Stromal cell of bone marrow (primary cell): ENCODE data around the gene TRIM52.

ENCODE experiments used
- DNase-seq: peaks from one replicate; pipeline ENCODE4 v3.0.0-alpha.2; 2012; ENCODE audit warnings: low read depth

TRIM52 gene

DNA sequence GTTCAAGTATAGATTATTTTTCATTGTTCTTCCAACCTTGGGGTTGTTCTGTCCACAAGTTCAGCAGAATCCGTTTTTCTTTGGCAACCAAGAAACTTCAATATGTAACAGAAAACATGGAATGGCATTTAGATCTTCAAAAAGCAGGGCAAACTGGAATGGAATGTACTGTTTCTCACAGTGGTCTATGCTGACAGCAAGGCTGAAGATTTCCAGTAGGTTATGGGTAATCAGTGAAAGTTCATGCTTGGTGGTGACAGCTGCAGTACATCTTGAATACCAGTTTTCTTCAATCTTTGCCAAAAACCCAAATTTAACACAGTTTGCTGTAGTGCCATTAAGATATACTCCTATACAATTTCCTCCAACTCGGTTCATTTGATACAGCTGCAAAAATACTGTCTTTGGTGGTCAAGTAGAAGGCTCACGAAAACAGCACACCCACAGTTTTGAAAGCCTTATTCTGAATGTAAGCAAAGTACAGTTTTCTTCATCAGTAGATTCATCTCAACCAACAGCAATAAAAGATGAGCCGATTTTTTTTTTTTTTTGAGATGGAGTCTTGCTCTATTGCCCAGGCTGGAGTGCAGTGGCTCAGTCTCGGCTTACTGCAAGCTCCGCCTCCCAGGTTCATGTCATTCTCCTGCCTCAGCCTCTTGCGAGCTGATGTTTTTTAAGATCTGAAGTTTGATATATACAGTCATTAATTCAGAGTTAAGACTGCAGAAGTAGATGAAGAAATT, 4.9 kb downstream of the TRIM52 start:
- DNase-seq = no peak

DNA sequence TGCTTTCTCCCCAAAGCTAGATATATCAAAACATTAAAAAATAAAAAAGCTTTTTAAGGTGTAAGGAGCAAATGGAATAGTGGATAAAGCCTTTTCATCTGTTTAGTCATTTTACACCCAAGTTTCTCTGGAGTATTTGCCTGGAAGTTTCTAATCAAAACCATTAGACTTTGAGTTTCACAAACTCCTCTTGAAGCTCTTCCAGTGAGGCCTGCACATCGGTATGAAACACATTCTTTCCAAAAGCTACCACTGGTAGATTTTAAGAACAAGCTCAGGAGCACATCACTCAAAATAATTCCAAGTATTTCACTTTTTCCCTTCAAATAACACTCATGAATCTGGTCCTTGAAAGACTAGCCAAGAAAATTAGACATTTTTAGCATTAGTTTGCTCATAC, 5.7 kb downstream of the TRIM52 start:
- DNase-seq = no peak

DNA sequence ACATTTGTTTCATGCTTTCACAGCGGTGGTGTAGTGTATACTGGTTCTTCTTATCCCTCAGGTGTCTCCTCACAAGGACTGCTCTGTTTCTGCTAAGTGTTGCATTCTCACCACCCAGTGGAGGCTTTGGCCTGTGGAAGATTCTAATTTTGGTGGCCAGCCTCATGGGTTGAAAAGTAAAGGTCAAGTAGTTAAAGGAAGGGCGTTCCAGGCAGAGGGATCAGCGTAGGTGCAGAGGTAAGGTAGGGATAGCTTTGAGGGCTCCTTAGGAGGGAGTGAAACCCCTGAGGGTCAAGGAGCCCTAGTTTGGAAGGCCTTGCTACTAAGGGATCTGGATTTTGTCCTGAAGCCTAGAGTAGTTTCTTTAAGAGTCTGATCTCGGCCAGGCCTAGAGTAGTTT, 12.7 kb downstream of the TRIM52 start:
- no peak for DNase-seq

DNA sequence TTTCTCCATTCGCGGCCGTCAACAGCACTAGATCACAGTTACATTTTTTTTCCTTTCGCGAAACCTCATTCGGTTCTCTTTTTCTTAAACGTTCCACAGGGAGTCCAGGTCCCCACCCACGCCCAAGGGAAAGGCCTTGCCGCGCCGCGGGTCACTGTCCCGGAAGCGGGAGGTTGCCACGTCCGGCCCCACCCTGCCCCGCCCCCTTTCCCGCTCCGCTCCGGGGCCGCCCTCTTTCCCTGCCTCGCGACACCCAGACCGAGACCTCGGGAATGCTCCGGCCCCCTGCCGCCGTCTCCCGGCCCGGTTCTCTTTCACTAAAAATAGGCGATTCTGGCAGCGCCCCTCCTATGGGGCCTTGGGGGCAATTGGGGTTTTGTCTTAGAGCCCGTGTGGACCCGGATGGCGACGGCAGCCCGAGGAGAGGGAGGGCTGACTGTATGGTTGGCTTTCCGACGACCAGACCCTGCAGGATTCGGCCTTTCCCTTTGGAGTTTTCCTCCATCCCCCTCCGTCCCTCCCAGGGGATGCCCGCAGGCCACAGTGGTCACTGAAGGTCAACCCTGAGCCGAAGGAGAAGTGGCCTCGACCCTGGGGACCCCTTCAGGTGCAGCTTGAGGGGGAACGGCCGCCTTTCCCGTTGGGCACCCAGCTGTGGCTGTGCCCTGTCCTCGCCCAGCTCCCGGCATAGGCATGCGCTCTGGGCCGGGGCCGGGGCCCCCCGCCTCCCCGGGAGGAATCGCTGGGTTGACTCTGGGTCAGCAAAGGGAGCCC, 14.5 kb downstream of the TRIM52 start:
- peak; percentile 79 for DNase-seq

DNA sequence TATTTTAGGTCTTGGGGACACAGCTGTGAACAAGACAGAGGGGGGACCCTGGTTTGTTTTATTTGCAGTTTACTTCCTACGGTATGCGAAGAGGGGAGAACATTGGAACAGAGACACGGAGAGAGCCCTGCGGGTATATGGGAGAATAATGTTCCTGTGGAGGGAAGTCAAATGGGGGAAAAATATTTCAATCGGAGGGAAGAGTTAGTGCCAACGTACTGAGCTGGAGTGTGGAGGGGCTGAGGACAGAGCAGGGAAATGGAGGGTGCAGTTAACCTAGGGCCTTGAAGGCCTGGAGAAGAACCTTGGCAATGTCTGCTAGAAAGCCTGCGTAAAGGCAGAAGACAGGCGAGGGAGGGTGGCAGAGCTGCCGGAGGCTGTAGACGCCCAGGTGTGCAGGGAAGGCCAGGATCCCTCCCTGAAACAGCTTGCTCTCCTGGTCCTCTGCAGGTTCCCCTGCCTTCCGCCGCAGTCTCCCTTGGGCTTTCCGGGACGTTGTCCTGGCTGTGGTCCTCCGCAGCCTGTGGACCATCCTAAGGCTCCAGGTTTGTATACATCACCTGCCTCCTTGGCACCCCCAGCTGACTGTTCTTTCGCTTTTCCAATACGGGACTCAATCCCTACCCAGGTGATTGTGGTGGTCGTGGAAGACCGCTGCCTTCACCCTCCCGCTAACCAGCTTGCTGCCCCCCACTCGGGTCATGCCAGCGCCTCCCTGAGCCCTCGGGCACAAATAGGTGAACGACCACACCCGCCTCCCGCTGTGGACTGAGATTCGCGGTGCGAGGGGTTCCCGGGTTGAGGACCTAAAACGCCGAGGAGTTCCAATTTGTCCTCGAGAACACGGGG, 15.3 kb downstream of the TRIM52 start:
- no peak for DNase-seq

DNA sequence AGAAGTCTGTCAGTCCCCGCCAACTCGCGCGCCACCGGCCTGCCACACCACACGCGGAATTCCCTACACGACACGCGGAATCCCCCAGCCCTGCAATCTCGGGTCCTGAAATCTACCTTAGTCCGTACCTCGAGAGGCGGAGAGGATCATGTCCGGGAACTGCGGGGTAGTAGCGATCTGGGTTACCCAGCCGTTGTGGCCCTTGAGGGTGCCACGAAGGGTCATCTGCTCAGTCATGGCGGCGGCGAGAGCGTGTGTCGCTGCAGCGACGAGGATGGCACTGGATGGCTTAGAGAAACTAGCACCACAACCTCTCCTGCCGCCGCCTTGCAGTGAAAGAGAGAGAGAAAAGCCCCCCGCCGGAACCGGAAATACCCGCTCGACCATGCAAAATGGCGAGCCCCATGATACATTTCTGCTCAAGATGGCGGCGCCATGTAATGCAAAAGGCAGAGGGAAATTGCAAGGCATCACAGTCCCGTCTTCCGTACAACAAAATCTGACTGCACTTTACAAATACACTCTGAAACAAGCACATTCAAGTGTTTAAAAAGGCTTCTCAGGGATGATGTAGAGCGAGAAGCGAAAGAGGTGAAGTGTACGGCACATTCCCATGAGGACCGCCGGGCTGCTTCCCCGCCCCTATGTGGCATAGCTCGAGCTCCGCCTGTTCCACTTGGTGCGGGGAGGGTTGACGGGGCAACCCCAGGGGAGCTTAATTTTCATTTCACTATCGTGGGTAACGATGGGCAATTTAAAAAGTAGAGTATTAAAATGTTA, 17.2 kb downstream of the TRIM52 start, which contains the start of gene RACK1:
Gene RACK1 (minus strand): TSS at position 343 of the 780 bp plus-strand sequence. CDS start 106 bp downstream, at position 237.
- DNase-seq = peak; percentile 80

DNA sequence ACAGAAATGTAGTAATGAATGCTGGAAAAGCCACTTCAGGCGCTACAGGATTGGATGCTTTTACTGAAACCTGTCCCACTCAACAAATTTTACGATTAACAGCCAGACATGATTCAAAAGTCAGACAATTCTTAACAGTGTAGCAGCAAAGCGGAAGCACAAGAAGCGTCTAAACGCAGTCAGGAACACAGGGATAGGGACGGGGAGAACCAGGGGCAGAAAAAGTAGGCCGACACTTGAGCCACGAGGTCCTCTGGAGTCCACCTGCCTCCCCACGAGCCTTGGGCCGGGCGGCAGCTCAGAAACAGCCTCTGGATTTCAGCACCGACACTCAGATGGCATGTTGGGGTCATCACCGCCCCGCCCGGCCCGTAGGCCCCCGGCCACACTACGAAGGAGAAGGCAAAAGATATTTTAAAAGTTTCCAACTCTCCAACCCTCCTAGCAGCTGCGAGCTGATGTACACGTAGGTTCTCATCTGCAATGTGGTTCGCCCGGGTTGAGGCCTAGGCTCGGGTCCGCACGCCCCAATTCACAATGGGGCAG, 17.9 kb downstream of the TRIM52 start:
- DNase-seq = no peak

DNA sequence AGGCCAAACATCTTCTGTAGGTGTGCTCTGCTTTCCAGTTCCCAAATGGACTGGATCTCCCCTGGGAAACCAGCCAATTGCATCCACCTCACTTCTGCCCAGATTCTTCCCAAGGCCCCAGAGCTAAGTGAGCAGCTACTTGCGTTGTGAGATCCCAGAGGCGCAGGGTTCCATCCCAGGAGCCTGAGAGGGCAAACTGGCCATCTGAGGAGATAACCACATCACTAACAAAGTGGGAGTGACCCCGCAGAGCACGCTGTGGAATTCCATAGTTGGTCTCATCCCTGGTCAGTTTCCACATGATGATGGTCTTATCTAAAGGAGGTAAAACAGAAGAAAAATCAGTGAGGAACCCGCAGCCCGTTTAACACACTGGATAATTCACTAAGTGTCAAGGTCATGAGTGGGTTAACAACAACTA, 18.9 kb downstream of the TRIM52 start:
- no peak for DNase-seq

DNA sequence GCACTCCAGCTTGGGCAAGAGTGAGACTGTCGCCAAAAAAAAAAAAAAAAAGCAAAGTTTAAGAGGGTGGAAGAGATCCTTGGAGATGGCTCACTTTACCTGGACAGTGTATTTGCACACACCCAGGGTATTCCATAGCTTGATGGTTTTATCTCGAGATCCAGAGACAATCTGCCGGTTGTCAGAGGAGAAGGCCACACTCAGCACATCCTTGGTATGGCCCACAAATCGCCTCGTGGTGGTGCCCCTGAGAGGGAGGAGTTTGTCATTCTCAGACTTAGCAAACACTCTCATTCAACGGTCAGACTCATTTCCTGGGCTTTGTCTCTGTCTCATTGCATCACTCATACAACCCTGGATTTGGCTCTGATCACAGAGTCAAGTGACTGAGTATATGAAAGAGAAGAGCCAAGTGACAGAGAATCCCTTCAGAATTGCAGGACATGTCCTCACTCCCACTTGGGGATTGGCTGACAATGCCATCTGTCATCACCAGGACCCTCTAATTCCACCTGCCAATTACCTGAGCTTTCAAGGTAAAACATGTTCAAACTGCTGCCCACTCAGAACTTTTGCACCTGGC, 19.5 kb downstream of the TRIM52 start:
- DNase-seq = peak; percentile 85

DNA sequence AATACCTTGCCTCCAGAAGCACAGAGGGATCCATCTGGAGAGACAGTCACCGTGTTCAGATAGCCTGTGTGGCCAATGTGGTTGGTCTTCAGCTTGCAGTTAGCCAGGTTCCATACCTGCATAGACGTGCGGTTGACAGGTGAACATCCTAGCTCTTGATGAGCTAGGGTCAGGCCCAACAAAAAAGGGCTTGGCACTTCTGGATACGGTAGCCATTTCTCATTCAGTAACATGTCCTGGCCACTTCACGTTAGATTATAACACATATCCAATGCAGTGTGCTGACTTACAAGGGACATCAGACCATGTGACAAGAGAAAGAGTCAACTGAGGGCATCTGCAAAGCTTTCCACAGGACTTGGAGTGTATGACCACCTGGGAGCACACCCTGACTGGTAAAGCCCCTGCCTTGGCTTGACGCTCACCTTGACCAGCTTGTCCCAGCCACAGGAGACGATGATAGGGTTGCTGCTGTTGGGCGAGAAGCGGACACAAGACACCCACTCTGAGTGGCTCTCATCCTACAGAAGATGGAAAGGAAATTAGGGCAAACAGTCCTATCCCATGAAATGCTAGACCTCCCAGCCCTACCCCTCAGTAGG, 21.8 kb downstream of the TRIM52 start:
- DNase-seq = no peak

DNA sequence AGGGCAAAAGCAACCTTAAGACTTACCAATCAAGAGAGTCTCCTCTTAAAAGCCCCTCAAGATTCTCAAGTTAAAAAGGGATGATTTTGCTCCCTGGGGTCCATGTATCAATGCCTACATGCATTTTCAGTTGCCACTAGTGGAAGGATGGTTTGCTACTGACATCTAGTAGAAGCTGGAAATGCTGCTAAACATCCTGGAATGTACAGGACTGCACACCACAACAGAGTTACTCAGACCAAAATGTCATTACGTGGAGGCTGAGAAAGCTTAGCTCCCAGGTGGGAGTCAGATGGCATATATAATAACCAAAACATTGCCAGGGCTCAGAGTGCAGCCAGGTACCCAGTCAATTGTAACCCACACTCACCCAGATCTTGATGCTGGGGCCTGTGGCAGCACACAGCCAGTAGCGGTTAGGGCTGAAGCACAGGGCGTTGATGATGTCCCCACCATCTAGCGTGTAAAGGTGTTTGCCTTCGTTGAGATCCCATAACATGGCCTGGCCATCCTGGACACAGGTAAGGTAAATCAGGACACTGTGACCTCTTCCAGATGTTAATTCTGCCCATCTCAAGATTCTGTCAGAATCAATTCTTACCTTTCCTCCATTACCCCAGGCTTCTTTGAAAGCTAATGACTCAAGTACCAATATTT, 23.1 kb downstream of the TRIM52 start:
- no peak for DNase-seq

DNA sequence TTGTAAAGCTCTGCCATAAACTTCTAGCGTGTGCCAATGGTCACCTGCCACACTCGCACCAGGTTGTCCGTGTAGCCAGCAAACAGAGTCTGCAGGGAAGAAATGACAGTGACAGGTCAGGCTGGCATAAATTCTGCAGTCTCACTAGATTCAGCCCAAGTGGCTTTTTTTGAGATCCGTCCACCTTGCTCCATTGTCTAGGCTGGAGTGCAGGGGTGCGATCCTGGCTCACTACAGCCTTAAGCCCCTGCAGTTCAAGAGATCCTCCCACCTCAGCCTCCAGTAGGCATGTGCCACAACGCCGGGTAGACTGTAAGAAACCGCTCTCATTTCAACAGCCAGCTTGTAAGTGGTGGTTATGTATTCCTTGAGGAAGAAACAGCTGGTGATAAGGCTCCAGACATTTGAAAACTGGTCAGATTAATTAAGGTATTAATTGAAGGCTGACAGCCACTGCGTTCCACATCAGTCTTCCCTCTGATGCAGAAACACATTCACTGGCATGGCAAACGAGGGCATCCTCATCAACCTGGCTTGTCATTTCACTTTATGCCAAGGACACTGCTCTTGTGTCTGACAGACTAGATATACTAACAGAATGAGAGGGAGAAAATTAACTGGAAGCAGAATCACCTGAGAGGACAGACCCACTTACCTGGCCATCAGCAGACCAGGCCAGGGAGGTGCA, 23.8 kb downstream of the TRIM52 start:
- DNase-seq = no peak

DNA sequence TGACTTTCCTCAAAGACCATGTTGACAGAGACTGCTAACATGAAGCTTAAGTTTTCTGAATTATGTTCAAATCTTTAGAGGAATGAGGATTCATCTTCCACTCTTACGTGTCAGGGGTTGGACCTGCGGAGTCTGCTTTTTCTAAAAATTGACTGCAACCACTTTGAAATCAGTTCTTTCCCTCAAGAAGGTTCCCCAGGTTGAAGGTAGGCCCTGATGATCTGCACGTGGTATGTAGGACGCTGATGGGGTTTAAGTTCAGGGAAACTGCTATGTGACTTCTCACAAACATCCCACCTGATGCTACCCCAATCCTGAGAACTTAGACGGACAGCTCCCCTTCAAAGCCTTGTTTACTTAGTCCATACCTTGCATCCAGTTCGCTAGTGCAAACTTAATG, 24.5 kb downstream of the TRIM52 start:
- DNase-seq = no peak

DNA sequence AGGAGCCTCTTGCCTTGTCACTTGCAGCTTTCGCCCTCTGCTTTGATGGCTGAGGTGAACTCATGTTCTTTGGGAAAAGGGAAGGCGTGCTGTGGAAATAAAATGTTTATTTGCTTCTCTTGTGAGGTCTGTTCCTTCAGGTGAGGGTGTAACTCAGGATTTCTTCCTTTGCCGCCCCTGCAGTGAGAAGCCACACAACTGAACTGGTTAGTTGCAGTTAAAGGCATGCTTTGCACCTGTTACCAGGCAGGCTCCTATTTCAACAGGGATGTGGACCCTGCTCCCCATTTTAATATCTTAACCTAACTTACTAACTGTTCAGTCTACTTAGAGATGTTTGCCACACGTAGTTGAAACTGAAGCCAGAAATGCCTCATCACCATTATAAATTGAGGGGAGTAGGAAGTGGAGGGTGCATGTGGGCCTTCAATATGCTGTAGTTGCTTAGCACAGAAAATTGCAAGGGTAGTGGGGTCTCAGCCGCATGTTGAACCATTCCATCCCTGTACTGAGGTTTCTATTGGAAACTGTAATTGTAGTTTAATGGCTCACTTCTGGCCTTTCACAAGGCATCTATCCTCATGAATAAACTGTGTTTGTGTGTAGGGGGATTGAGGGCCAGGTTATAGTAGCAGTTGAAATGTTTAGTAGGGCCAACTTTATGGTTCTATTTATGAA, 25.1 kb downstream of the TRIM52 start:
- DNase-seq = no peak

DNA sequence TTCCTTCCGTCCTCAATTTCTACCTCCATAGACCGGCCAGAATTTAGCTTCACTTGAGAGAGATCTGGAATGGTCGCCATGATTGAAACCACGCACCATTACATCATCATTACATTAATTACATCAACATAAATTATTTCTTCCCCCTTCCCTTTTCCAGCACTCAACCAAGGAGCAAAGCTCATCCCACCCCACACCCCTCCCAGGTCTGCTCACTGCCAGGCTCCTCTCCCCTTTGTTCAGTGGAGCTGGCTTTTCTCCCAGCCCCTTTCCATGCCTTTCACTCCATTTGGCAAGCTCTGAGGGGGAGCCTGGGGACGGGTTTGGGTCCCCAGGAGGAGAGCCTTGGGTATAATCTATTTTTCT, 25.6 kb downstream of the TRIM52 start:
- DNase-seq = no peak

DNA sequence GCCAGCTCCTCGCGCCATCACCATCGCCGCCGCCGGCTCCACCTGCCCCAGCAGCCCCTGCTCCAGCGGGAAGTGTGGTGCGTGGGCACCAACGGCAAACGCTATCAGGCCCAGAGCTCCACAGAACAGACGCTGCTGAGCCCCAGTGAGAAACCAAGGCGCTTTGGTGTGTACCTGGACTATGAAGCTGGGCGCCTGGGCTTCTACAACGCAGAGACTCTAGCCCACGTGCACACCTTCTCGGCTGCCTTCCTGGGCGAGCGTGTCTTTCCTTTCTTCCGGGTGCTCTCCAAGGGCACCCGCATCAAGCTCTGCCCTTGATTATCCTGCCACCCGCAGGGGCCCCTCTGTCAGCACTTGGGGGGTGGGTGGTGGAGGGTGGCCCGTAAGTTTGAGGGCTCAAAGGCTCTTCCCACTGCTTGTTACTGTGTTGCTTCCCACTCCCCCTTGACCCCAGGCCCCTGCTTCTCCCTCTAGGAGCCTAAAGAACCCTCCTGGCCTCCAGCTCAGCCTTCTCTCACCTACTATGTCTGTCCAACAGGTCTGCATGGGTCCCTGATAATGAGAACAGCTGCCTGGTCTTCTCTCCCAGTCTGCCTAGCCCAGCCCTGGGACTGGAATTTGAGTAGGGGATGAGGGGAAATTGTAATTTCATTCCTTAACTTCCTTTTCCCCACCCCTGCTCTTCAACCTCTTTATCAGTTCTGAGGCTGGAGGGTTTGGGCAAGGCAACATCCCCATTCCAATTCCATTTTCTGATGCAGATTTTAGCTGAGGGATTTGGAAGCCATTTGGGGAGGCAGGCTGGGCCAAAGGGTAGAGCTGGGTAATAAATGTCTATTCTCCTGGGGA, 26.3 kb downstream of the TRIM52 start:
- DNase-seq = no peak

DNA sequence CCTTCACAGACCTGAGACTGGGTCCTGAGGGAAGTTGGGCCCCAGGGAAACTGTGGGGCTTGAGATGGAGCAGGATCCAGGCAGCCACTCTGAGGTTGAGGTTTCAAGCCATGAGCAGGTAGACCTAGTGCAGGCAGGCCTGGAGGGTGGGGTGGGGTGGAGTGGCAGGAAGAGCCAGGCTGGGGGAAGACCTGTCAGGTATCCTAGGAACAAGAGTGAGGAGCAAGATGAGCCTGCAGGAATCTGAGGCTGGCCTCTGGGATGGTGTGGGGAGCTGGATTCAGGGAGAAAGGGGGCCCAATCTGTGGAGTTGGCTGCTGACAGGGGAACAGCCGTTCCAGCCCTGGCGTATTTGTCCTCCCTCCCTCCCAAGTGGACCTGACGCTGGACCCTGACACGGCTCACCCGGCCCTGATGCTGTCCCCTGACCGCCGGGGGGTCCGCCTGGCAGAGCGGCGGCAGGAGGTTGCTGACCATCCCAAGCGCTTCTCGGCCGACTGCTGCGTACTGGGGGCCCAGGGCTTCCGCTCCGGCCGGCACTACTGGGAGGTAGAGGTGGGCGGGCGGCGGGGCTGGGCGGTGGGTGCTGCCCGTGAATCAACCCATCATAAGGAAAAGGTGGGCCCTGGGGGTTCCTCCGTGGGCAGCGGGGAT, 27.0 kb downstream of the TRIM52 start:
- no peak for DNase-seq
